Stimulated activated CD4-positive, alpha-beta T cell treated with anti-CD3 and anti-CD28 coated beads, Interleukin-2, amount 100 ng/mL, for 48 hours (primary cell): Measurements from ENCODE around the gene DOCK7.
"Not testable (repeated sequence)": the region's sequence is repeated elsewhere in the genome, so short reads cannot be mapped to it uniquely, and the experiment has no call there.

ENCODE experiments used
- DNase-seq, 2 donors: peaks; one replicate each; pipeline ENCODE4 v3.0.0-alpha.2; 2020

DOCK7 gene

DNA sequence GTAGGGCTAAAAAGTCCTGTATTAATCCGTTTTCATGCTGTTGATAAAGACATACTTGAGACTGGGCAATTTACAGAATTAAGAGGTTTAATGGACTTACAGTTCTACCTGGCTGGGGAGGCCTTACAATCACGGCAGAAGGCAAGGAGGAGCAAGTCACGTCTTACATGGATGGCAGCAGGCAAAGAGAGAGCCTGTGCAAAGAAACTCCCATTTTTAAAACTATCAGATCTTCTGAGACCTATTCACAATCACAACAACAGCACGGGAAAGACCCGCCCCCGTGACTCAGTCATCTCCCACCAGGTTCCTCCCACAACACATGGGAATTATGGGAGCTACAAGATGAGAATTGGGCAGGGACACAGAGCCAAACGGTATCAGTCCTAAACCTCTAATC is 6.3 kb upstream of the DOCK7 start:
- DNase-seq, result not testable (repeated sequence)

- no peak for DNase-seq
Measured at GRCh38 chr1:62693123-62693522, 4.9 kb upstream of the DOCK7 start.

DNA sequence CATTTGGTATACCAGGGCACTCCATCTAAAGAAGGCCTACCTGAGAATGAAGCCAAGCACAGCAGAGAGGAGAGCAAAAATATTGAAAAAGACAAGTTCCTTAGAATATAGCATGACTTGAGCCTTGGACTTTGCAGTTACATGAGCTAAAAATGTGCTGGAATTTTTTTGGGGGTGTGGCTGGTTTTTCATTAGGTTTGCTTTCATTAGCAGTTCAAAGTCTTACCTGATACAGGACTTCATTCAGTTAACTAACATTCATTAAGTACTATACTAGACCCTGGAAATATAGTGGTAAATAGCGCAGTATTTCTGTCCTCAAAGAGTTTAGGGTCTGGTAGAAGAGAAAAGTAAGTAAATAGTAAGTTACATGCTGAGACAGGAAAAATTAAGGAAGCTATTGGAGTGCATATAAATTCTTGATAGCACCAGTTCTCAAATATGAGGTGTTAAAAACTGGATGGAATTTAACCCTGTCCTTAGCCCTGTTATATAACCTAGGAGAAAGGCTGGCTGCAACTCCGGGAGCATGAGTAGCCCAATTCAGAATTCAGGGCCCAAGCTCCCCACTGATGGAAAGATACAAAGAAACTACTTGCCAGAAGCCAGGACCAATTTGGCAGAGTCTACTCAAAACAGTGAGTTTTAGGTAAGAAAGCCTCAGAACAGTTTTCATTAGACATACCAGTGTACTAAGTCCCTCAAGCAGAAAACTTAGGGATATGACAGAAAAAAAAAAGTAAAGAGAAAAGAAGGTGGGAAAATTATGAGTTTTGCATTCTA is 3.1 kb upstream of the DOCK7 start:
- DNase-seq, result no peak

DNA sequence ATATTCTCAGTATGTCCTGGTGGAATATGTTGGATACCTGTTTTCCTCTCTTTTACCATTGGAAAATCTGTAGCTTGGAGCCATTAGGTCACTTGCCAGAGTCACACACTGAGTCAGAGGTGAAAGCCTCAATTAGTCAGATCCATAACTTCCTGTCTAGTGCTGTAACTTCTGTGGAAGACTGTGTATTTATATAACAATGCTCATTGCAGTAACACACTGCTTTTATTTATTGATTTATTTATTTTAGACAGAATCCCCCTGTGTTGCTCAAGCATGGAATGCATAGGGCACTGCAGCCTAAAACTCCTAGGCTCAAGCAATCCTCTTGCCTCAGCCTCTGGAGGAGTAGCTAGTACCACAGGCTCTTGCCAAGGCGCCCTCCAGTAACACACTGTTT is 1.3 kb upstream of the DOCK7 start:
- no peak for DNase-seq

GRCh38 chr1:62688687-62689085 is 500 bp upstream of the DOCK7 start:
- no peak for DNase-seq

DNA sequence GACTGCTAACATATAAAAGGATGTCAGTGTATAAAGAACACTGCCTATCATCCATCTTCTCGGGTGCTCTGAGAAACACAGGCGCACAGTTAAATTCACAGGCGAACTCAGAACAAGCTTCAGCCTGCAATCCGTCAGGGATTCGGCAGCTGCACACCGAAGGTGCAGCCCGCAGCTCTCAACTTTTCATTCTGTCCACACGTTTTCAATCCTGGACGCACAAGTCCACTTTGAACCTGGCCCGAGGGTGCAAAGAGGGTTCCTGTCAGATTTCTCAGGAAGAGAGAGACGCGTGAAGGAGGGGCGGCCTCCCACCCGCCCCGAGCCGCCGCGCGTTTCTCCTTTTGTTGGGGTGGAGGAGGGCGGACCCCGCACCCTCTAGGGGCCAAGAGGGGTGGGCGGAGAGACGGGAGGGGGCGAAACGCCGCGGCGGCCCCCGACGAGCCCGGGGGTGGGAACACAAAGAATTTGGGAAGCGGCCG is 724 bp downstream of the DOCK7 start:
- DNase-seq, result peak; percentile 3 to 16

DNA sequence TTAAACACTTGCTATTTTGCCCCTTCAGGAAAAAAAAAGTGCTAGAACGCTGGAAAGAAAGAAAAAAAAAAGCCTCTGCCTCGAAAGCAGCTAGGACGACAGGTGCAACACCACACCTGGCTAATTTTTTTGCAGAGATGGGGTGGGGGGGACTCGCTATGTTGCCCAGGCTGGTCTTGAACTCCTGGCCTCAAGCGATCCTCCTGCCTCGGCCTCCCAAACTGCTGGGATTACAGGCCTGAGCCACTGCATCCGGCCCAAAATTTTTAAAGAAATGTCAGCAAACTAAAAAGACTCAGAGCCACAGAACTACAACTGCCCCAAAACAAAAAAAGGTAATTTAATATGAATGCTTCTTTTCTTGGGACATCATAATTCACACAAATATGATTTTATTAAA is 1.4 kb downstream of the DOCK7 start:
- no peak for DNase-seq

DNA sequence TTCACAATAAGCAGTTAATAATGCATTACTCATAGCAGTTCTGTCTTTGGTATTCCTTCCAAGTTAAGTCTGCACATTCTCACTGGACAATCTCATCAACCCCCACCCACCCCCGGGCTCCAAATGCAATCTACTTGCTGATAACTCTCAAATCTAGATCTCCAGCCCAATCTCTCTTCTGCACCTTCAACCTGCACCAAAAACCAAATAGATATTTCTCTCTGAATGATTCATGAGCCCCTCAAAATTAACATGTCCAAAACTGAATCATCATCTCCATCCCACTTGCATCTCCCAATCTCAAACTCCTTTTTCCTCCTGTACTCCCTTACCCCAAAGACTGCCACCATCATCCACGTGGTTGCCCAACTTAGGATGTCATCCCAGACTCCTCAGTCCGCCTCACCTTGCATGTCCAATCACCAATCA is 2.7 kb downstream of the DOCK7 start:
- no peak for DNase-seq

DNA sequence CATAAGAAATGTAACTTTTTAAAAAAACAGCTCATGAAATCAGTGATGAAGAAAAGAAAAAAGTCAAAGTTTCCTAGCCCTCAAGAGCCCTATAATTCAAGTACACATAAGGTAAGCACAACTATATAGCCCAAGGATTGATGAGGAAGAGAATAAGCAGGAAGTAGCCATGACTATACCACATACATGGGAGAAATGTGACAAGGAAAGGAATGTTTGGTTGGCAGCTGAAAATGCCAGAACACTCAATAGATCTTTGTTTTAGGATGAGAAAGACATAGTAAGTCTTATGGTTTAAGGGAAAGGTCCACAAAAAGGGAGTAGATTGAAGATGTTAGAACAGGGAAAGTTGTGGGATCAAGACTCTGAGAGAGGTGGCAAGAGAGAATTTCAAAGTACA is 5.7 kb downstream of the DOCK7 start:
- DNase-seq, result no peak

DNA sequence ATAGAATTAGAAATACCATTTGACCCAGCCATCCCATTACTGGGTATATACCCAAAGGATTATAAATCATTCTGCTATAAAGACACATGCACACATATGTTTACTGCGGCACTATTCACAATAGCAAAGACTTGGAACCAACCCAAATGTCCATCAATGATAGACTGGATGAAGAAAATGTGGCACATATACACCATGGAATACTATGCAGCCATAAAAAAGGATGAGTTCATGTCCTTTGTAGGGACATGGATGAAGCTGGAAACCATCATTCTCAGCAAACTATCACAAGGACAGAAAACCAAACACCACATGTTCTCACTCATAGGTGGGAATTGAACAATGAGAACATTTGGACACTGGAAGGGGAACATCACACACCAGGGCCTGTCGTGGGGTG is 7.2 kb downstream of the DOCK7 start:
- DNase-seq, result not testable (repeated sequence)

DNA sequence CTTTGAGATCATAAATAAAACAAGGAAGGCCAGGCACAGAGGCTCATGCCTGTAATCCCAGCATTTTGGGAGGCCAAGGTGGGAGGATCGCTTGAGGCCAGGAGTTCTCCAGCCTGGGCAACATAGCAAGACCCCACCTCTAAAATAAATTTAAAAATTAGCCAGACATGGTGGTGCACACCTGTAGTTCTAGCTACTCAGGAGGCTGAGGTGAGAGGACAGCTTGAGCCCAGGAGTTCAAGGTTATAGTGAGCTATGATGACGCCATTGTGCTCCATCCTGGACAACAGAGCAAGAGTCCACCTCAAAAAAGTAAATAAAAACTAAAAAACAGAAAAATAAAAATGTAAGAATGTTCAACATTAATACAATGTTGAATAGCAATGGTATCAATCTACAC is 10.4 kb downstream of the DOCK7 start:
- not testable (repeated sequence) for DNase-seq

GRCh38 chr1:62676611-62677356 is 11.4 kb downstream of the DOCK7 start:
- DNase-seq, result no peak

DNA sequence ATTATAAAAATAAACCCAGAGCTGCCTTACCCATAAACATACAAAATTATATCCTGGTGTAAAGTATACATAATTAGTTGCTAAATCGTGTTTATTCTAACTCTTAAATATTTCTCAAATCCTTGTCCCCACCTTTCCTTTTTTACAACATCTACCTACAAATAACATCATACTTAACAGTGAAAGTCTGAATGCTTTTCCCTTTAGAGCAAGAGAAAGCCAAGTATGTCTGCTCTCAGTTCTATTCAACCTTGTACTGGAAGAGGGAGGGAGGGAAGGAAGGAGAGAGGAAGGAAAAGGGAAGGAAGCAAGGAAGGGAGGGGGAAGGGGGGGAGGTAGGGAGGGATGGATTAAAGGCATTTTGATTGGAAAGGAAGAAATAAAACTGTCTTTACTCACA is 14.6 kb downstream of the DOCK7 start:
- no peak for DNase-seq

DNA sequence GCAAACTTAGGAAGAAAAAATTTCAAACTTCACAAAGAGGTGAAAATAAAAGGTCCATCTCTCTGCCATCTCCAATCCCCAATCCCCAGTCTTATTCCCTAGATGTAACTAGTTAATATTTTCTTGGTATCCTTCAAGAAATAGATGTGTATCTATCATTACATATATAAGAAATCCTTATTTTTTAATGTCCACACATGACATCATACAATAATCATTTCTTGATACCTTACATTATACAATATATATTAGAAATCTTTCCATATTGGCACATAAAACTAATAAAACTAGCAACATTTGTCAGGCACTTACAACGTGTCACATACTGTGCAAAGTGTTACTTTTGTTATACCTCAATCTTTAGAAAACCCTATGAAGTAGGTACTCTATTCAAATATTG is 16.2 kb downstream of the DOCK7 start:
- DNase-seq, result no peak

DNA sequence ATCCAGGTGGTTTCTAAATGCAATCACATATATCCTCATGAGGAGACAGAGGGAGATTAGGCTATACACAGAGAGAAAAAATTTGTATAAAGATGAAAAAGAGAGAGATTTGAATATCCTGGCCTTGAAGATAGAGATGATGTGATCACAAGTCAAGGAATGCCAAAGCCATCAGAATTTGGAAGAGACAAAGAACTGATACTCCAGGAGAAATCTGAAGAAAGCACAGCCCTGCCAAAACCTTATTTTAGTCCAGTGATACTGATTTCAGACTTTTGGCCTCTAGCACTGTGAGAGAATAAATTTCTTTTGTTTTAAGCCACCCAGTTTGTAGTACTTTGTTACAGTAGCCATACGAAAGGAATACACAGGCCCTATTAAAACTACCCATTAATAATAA is 33.4 kb downstream of the DOCK7 start:
- DNase-seq, result no peak

DNA sequence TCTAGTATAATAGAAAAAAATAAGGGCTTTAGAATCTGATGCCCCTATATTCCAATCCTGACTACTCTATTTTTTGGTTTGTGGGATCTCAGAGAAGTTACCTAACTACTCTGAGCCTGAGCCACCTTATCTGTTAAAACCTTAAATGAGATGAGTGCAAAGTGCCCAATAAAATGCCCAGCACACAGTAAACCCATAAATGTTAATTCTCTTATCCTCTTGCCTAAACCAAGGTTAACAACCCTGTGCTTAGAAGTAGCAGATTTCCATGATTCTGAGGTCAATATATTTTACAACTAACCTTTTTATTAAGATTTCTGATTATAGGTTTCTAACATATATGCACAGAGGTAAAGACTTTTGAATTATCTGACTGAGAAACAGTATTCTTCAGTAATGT is 35.8 kb downstream of the DOCK7 start:
- no peak for DNase-seq

DNA sequence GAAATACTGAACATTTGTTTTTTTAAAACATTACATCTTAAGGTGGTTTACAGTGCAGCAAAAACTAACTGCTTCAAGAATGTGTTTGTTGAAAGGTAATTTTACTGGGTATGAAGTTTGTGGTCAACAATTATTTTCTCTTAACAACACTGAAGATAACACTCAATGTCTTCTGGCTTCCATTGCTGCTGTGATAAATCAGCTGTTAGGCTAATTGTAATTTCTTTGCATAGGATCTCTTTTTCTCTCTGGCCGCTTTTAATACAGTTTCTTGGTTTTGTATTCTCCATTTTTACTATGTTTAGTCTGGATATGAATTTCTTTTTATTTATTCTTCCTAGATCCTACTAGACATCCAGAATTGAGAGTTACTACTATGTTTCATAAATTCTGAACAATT is 44.9 kb downstream of the DOCK7 start:
- DNase-seq, result no peak

- no peak for DNase-seq
Measured at GRCh38 chr1:62637392-62638105, 50.6 kb downstream of the DOCK7 start.

DNA sequence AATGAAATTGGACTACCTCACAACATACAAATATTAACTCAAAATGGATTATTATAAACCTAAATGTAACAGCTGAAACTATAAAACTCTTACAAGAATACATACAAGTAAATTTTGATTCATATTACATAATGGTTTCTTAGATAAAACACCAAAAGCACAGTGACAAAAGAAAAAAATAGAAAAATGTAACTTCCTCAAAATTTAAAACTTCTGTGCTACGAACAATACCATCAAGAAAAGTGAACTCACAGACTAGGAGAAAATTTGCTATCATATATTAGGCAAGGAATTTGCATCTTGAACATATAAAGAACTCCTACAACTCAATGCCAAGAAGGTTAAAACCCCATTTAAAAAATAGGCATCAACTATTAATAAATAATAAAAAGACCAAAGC is 59.7 kb downstream of the DOCK7 start:
- DNase-seq, result no peak

- no peak for DNase-seq
Measured at GRCh38 chr1:62625415-62625814, 62.8 kb downstream of the DOCK7 start.

DNA sequence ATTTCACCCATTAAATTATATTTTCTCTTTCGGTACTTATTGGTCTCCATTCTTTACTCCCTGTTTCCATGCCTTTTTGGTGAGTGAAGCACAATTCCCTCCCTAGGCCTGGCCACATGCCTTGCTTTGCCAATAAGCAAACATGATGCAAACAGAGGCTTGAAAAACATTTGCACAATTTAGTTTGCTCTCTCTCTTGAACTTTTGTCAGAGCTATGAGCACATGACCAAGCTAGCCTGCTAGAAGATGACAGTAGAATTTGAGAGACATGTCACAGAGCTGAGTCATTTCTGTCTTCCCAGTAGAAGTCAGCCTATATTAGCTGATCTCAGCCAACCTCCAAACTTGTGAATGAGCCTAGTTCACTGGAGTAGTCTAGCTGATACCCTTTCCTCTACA is 66.3 kb downstream of the DOCK7 start:
- no peak for DNase-seq

DNA sequence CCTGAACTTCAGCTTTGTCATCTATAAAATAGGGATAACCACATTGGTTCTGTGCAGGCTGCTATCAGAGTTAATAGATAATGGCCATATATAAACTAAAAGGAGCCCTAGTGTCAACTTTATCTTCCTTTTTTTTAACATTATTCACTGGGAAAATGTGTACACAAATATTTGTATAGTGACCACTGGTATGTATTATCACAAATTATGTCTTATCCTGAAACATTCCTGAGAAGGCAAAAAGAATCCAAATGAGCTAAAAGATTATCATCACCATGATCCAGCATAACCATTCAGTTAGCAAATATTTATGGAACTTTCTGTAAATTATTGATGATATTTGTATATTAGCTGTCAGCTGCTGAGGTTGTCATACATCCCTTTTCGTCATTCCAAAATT is 74.3 kb downstream of the DOCK7 start:
- no peak for DNase-seq

DNA sequence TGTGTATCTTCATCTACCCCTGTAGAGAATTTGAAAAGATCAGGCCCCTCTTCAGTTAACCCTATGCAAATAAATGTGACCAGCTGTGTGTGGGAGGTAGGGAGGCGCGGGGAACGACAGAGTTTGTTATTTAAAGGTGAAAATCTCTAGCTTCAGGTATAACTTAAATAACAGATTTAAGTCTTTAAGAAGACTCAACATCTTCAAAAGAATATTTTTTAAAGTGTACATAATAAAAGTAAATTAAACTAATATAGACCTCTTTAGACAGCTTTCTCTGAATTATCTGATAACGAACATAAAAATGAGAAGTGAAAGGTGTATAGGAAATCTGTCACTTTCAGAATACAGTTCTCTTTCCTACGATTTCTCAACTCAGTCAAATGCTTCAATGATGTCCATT is 74.9 kb downstream of the DOCK7 start:
- no peak for DNase-seq

DNA sequence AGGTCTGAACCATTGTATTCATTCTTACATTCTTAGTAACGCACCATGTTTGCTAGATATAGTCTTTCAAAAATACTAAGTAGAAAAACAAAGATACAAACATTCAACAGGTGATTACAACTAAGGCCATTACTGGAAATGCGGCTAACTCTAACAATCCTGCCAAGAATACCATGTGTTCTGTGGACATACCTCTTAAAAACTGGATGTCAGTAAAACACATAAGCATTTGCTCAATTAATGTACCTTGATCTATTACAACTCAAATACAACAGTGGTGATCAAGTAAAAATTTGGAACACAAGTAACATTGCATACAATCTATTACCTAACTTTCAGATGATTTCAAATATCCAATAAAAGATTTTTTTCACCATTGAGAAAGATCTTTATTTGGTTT is 75.4 kb downstream of the DOCK7 start:
- no peak for DNase-seq
